Fibroblast of lung (primary cell): ENCODE results near the gene ITGA2. TPM values are rescaled to one million over a fixed set of nuclear protein-coding genes. Genes with fewer than 3 reads are reported as not detected.

Experiments
- DNase-seq, 2 donors: peaks; one replicate each; pipeline versions ENCODE4 v3.0.0 to v3.0.0-alpha.2; 2010; ENCODE audit warnings: low read depth in 2 of 2
- H2AFZ ChIP-seq: 2 replicates; pipeline ENCODE4 v1.5.1; 2012; ENCODE audit warnings: low read length, control low read depth, inconsistent platforms
- H3K27ac ChIP-seq: 2 replicates; pipeline ENCODE4 v1.5.1; 2011; ENCODE audit warnings: low read length, control low read depth; ENCODE audit not compliant: insufficient read depth
- H3K27me3 ChIP-seq: 2 replicates; pipeline ENCODE4 v1.5.1; 2011; ENCODE audit warnings: mild to moderate bottlenecking, low read length; ENCODE audit not compliant: control insufficient read depth, insufficient read depth
- H3K36me3 ChIP-seq: 2 replicates; pipeline ENCODE4 v1.5.1; 2011; ENCODE audit warnings: low read length; ENCODE audit not compliant: control insufficient read depth, insufficient read depth
- H3K4me1 ChIP-seq: 2 replicates; pipeline ENCODE4 v1.5.1; 2011; ENCODE audit warnings: low read length; ENCODE audit not compliant: control insufficient read depth, insufficient read depth; ENCODE audit errors: extremely low read depth
- H3K4me2 ChIP-seq: 2 replicates; pipeline ENCODE4 v1.5.1; 2011; ENCODE audit warnings: low read length, control low read depth; ENCODE audit not compliant: insufficient read depth; ENCODE audit errors: extremely low read depth
- H3K4me3 ChIP-seq, 4 experiments: fragments of 200-600 bp in 1 of 4; sonication (generic) in 1 of 4; replicated peaks in 1 of 4; 2 replicates each; pipeline ENCODE4 v1.5.1; 2011 to 2016; ENCODE audit warnings: low read length in 4 of 4, low read depth in 3 of 4, mild to moderate bottlenecking in 3 of 4, control low read depth in 2 of 4, inconsistent platforms in 1 of 4, mixed read lengths in 1 of 4; ENCODE audit not compliant: insufficient read depth in 1 of 4; ENCODE audit errors: control extremely low read depth in 1 of 4
- H3K79me2 ChIP-seq: 2 replicates; pipeline ENCODE4 v1.5.1; 2012; ENCODE audit warnings: mild to moderate bottlenecking, low read length, inconsistent platforms; ENCODE audit not compliant: control insufficient read depth, insufficient read depth
- H3K9ac ChIP-seq: 2 replicates; pipeline ENCODE4 v1.5.1; 2011; ENCODE audit warnings: mild to moderate bottlenecking, low read length, control low read depth; ENCODE audit not compliant: insufficient read depth
- H3K9me3 ChIP-seq: 2 replicates; pipeline ENCODE4 v1.5.1; 2012; ENCODE audit warnings: low read depth, low read length; ENCODE audit not compliant: control insufficient read depth, insufficient read depth
- H4K20me1 ChIP-seq: 2 replicates; pipeline ENCODE4 v1.5.1; 2011; ENCODE audit warnings: low read length; ENCODE audit not compliant: control insufficient read depth, insufficient read depth; ENCODE audit errors: extremely low read depth
- EZH2 ChIP-seq: IDR thresholded peaks from 2 replicates; pipeline ENCODE4 v1.5.1; 2012; ENCODE audit warnings: low read length, control low read depth, mild to moderate bottlenecking; ENCODE audit errors: missing control alignments
- polyA plus RNA-seq, 2 donors: library from polyadenylated mRNA; depleted of rRNA in 1 of 2; stranded (reverse) in 1 of 2; unstranded in 1 of 2; fragments of >200 nt; gene quantifications; 2 replicates each; pipeline ENCODE4 v1.2.1, GENCODE V29; 2011 to 2012; ENCODE audit warnings: missing spikeins in 1 of 2
- total RNA-seq: library from RNA; depleted of rRNA; stranded (reverse); fragments of >200 nt; gene quantifications from 2 replicates; pipeline ENCODE4 v1.2.1, GENCODE V29; 2014
- TF ChIP-seq, protein P1 (sequence below), 2 donors: IDR thresholded peaks in 1 of 2; conservative IDR thresholded peaks in 1 of 2; 1 replicate in 1 of 2; 2 replicates in 1 of 2; pipeline ENCODE4 v1.5.1; 2011 to 2012; ENCODE audit warnings: low read length in 2 of 2, control low read depth in 1 of 2, inconsistent platforms in 1 of 2, low read depth in 1 of 2, mild to moderate bottlenecking in 1 of 2

Gene ITGA2
- total and polyA plus RNA-seq, 2 donors (not counting 1 experiment from before 2014, with no cell fraction given) = 9.4 to 75.5 TPM

GRCh38 chr5:53100606-53101005 lies 111.5 kb downstream of the ITGA2 start:
- no peak for TF ChIP-seq EZH2
- TF ChIP-seq, protein P1, sequence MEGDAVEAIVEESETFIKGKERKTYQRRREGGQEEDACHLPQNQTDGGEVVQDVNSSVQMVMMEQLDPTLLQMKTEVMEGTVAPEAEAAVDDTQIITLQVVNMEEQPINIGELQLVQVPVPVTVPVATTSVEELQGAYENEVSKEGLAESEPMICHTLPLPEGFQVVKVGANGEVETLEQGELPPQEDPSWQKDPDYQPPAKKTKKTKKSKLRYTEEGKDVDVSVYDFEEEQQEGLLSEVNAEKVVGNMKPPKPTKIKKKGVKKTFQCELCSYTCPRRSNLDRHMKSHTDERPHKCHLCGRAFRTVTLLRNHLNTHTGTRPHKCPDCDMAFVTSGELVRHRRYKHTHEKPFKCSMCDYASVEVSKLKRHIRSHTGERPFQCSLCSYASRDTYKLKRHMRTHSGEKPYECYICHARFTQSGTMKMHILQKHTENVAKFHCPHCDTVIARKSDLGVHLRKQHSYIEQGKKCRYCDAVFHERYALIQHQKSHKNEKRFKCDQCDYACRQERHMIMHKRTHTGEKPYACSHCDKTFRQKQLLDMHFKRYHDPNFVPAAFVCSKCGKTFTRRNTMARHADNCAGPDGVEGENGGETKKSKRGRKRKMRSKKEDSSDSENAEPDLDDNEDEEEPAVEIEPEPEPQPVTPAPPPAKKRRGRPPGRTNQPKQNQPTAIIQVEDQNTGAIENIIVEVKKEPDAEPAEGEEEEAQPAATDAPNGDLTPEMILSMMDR (conservative IDR thresholded peaks at IDR 0.05 in 1 of 2, IDR thresholded peaks at IDR 0.05 in 1 of 2; ENCODE audit: low read depth in 1 of 2, low read length in 2 of 2) = no peak
- no peaks in the 10 kb centered on the region for H3K9me3 ChIP-seq
- no peaks in the 10 kb centered on the region for H3K79me2 ChIP-seq
- no peak overlapping the region for H3K9ac ChIP-seq
- H2AFZ ChIP-seq = no peak overlapping the region
- DNase-seq = peak in 1 of 2 donors; percentile 21
- no peaks in the 10 kb centered on the region for H3K27me3 ChIP-seq
- no peak overlapping the region for H3K4me2 ChIP-seq
- H3K4me3 ChIP-seq = no peak overlapping the region
- no peaks in the 10 kb centered on the region for H3K4me1 ChIP-seq
- H4K20me1 ChIP-seq = no peaks in the 10 kb centered on the region
- H3K27ac ChIP-seq = no peak overlapping the region
- peaks cover 6% of the 10 kb centered on the region for H3K36me3 ChIP-seq

GRCh38 chr5:53105611-53106300 lies 116.6 kb downstream of the ITGA2 start:
- no peak overlapping the region for H3K4me2 ChIP-seq
- no peaks in the 10 kb centered on the region for H4K20me1 ChIP-seq
- peaks cover 4% of the 10 kb centered on the region for H3K4me1 ChIP-seq
- H3K27ac ChIP-seq = no peak overlapping the region
- no peak for TF ChIP-seq EZH2
- TF ChIP-seq, protein P1 (conservative IDR thresholded peaks at IDR 0.05 in 1 of 2, IDR thresholded peaks at IDR 0.05 in 1 of 2; ENCODE audit: low read depth in 1 of 2, low read length in 2 of 2) = no peak
- DNase-seq = no peak
- H3K4me3 ChIP-seq = no peak overlapping the region
- H3K79me2 ChIP-seq = peaks cover 11% of the 10 kb centered on the region
- H3K9ac ChIP-seq = no peak overlapping the region
- no peak overlapping the region for H2AFZ ChIP-seq
- no peaks in the 10 kb centered on the region for H3K9me3 ChIP-seq
- H3K27me3 ChIP-seq = no peaks in the 10 kb centered on the region
- H3K36me3 ChIP-seq = peaks cover 2% of the 10 kb centered on the region

DNA sequence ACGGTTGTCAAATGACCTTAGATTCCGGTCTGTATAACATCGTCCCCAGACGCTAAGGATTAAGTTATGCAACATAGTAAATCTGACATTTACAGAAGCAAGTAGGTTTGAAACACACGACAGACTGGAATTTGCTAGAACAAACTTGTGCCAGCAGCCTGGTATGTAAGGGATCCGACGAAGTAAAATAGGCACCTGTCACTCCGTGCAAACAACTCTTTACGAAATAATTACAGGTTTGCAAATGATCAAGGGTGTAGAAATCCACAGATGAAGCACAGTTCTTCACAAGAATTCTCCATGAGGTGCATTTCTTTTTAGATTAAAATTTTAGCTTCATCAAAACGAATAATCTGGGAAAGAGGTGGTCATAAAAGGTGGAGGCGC lies 119.9 kb downstream of the ITGA2 start:
- Histone ChIP-seq H3K9ac (peak overlapping the region; percentile 68), H4K20me1 (no peaks in the 10 kb centered on the region), H3K36me3 (no peaks in the 10 kb centered on the region), H2AFZ (peak overlapping the region; percentile 97), H3K4me1 (peaks cover 4% of the 10 kb centered on the region), H3K9me3 (no peaks in the 10 kb centered on the region), H3K27ac (no peak overlapping the region), H3K27me3 (no peaks in the 10 kb centered on the region), H3K4me2 (peak overlapping the region; percentile 100), H3K79me2 (peaks cover 11% of the 10 kb centered on the region), H3K4me3 (peak overlapping the region; percentile 58 to 89 (median 84))
- peak in 1 of 2 donors; percentile 17 for DNase-seq
- TF ChIP-seq EZH2 = no peak
- TF ChIP-seq, protein P1 (conservative IDR thresholded peaks at IDR 0.05 in 1 of 2, IDR thresholded peaks at IDR 0.05 in 1 of 2; ENCODE audit: low read depth in 1 of 2, low read length in 2 of 2) = no peak
